GM19397 (cell line): ENCODE results near the gene RGS9.
"Not testable (repeated sequence)": the region's sequence is repeated elsewhere in the genome, so short reads cannot be mapped to it uniquely, and the experiment has no call there.

ENCODE experiments used
- ATAC-seq: cut with Tn5 transposase; IDR thresholded peaks from one replicate; pipeline ENCODE4 v1.9.1; 2021; ENCODE audit warnings: mild to moderate bottlenecking, moderate library complexity; ENCODE audit not compliant: unreplicated experiment

RGS9 gene

GRCh38 chr17:65202844-65203571, 65.8 kb downstream of the RGS9 start:
- no peak for ATAC-seq

DNA sequence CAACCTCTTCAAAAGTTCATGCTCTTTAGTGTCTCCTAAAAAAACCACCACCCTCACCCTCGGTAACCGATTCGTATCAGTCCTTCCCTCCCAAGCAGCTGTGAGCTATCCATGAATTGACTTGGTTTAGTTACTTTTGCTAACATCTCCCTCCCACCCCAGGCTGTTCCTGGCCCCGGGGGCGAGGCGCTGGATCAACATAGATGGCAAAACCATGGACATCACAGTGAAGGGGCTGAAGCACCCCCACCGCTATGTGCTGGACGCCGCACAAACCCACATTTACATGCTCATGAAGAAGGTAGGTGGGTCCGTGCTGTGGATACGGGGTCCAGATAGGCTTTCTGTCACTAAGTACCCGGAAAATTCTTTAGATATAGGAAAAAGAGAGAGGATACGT, 66.8 kb downstream of the RGS9 start:
- ATAC-seq: no peak

GRCh38 chr17:65205655-65206054, 68.5 kb downstream of the RGS9 start:
- ATAC-seq: no peak

GRCh38 chr17:65207448-65207847, 70.3 kb downstream of the RGS9 start:
- ATAC-seq: not testable (repeated sequence)

DNA sequence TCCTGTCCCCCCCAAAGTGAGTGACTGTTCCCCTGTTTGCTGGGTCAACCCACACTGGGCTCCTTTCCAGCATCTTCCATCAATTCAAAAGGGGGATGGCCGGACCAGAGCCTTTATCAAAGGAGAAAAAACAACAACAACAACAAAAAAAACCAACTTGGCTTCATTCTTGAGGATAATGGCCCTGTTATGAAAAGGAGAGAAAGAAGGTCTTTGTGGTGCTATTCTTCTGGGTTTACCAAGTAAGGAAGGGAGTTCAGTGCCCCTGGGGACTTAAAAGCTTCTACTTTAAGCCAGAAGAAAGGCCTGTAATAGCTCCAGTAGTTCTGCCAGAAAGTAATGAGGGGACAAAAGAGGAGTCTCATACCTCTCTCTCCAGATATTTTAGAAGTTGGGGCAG, 71.5 kb downstream of the RGS9 start:
- no peak for ATAC-seq

DNA sequence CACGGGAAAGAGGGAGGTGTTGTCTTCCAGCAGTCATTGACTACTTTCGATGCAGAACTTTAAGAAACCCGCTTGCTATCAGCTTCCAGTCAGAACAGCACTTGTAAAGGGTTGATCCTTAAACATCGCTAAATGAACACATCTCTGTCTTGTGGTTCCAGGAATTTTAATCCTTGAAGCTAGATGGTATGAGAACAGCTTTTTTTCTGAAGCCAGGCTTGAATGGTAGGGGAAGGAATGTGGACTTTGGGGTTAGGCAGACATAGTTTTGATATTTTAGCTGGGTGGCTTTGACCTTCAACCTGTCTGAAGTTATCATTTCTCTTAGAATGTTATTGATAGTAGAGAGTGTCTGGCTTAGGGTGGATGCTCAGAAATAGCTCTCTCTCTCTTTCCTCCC, 81.1 kb downstream of the RGS9 start:
- no peak for ATAC-seq

- ATAC-seq: no peak
Measured at GRCh38 chr17:65219124-65219523, 82.0 kb downstream of the RGS9 start.

DNA sequence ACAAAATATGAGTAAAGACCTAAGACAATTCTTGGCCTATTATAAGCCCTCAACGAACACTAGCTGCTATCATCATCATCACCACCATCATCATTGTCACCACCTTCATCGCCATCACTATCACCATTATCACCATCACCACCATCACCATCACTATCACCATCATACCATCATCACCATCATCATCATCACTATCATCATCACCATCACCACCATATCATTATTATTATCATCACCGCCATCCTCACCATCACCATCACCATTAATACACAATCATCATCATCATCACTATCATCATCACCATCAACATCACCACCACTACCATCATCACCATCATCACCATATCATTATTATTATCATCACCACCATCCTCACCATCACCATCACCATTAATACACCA, 82.5 kb downstream of the RGS9 start:
- ATAC-seq: no peak

GRCh38 chr17:65220732-65221131, 83.6 kb downstream of the RGS9 start:
- no peak for ATAC-seq

GRCh38 chr17:65222214-65222738, 85.1 kb downstream of the RGS9 start:
- ATAC-seq: no peak

DNA sequence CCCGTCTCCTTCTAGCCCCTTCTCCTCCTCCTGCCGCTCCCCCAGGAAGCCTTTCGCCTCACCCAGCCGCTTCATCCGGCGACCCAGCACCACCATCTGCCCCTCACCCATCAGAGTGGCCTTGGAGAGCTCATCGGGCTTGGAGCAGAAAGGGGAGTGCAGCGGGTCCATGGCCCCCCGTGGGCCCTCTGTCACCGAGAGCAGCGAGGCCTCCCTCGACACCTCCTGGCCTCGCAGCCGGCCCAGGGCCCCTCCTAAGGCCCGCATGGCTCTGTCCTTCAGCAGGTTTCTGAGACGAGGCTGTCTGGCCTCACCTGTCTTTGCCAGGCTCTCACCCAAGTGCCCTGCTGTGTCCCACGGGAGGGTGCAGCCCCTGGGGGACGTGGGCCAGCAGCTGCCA, 87.9 kb downstream of the RGS9 start:
- ATAC-seq: no peak

GRCh38 chr17:65226227-65226626, 89.1 kb downstream of the RGS9 start:
- ATAC-seq: no peak

DNA sequence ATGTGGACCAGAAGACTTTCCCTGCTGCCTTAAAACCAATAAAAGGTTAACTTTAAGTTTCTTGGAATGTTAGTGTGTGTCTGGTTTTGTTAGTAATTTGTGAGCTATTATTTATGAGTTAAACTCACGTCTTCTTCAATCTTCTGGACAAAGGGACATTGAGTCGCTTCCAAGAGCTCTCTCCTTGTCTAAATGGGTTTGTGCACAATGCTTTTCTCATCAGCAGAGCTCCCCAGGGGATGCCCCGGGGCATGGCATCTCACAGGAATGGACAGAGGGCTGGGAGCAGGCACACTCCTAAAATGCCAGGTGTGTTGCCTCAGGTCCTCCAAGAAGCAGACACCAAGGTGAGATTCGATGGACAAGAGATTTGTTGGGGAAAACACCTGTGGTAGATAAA, 90.5 kb downstream of the RGS9 start:
- ATAC-seq: no peak

GRCh38 chr17:65228287-65228686, 91.1 kb downstream of the RGS9 start:
- ATAC-seq: no peak

- no peak for ATAC-seq
Measured at GRCh38 chr17:65228734-65229620, 91.8 kb downstream of the RGS9 start.

GRCh38 chr17:65229621-65229995, 92.4 kb downstream of the RGS9 start:
- ATAC-seq: no peak

- no peak for ATAC-seq
Measured at GRCh38 chr17:65230040-65230439, 92.9 kb downstream of the RGS9 start.

GRCh38 chr17:65231086-65231485, 93.9 kb downstream of the RGS9 start:
- no peak for ATAC-seq

GRCh38 chr17:65231662-65232335, 94.6 kb downstream of the RGS9 start:
- ATAC-seq: no peak

DNA sequence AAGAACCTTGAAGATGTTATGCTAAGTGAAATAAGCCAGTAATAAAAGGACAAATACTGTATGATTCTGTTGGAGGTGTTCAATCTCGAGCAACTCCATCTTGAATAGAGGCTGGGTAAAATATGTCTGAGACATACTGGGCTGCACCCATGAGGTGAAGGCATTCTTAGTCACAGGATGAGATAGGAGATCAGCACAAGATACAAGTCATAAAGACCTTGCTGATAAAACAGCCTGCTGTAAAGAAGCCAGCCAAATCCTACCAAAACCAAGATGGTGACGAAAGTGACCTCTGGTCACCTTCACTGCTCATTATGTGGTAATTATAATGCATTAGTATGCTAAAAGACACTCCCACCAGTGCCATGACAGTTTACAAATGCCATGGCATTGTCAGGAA, 98.1 kb downstream of the RGS9 start:
- ATAC-seq: no peak

- no peak for ATAC-seq
Measured at GRCh38 chr17:65236321-65236720, 99.2 kb downstream of the RGS9 start.
